Coronary artery (tissue), 2 donors: ENCODE data around the gene HSD3B1.

ENCODE experiments used
- DNase-seq: peaks from one replicate; pipeline ENCODE4 v3.0.0-alpha.2; 2017; ENCODE audit warnings: low spot score
- H3K27ac ChIP-seq, 2 donors: fragments of 200-600 bp; sonication (generic); one replicate each; pipeline ENCODE4 v1.5.1; 2016 to 2019
- H3K4me3 ChIP-seq: fragments of 200-600 bp; sonication (generic); 2 replicates; pipeline ENCODE4 v1.5.1; 2016; ENCODE audit warnings: mild to moderate bottlenecking, moderate library complexity
- TF ChIP-seq, protein P1 (sequence below): fragments of 200-600 bp; sonication (generic); IDR thresholded peaks from one replicate; pipeline ENCODE4 v1.5.1; 2019; ENCODE audit warnings: antibody characterized with exemption

Gene HSD3B1

DNA sequence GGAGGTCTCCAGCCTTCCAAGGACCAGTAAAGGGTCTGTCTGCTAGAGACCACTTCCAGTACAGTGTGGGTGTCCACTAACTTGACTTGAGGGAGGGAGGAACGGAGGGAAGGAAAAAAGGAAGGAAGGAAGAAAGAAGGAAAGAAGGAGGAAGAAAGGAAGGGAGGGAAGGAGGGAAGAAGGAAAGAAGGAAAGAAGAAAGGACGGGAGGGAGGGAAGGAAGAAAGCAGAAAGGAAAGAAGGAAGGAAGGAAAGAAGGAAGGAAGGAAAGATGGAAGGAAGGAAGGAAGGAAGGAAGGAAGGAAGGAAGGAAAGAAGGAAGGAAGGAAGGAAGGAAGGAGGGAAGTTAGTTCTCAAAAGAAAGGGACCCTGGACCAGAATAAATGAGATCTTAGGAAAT lies 26.8 kb upstream of the HSD3B1 start:
- Histone ChIP-seq H3K27ac (no peak overlapping the region), H3K4me3 (no peak overlapping the region)
- DNase-seq, result no peak
- TF ChIP-seq, protein P1, sequence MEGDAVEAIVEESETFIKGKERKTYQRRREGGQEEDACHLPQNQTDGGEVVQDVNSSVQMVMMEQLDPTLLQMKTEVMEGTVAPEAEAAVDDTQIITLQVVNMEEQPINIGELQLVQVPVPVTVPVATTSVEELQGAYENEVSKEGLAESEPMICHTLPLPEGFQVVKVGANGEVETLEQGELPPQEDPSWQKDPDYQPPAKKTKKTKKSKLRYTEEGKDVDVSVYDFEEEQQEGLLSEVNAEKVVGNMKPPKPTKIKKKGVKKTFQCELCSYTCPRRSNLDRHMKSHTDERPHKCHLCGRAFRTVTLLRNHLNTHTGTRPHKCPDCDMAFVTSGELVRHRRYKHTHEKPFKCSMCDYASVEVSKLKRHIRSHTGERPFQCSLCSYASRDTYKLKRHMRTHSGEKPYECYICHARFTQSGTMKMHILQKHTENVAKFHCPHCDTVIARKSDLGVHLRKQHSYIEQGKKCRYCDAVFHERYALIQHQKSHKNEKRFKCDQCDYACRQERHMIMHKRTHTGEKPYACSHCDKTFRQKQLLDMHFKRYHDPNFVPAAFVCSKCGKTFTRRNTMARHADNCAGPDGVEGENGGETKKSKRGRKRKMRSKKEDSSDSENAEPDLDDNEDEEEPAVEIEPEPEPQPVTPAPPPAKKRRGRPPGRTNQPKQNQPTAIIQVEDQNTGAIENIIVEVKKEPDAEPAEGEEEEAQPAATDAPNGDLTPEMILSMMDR, result no peak

DNA sequence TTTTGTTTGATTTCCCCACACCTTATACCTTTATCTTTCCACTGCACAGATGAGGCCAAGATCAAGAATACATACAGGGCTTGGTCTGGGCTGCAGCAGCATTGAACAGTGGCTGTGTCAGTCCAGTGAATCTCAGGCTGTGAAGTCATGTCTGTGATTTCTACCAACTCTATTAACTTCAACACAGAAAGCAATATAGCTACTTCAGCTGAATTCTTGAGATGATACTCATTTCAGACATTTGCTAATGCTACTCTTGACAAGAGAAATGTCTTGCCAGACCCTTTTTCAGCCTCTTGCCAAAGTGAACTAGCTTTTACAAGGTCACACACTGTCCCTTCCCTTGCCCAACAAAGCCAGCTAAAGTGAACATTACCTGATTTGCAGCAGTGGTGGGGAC lies 25.1 kb upstream of the HSD3B1 start:
- Histone ChIP-seq H3K4me3 (no peak overlapping the region), H3K27ac (no peak overlapping the region)
- no peak for DNase-seq
- TF ChIP-seq, protein P1, result no peak

DNA sequence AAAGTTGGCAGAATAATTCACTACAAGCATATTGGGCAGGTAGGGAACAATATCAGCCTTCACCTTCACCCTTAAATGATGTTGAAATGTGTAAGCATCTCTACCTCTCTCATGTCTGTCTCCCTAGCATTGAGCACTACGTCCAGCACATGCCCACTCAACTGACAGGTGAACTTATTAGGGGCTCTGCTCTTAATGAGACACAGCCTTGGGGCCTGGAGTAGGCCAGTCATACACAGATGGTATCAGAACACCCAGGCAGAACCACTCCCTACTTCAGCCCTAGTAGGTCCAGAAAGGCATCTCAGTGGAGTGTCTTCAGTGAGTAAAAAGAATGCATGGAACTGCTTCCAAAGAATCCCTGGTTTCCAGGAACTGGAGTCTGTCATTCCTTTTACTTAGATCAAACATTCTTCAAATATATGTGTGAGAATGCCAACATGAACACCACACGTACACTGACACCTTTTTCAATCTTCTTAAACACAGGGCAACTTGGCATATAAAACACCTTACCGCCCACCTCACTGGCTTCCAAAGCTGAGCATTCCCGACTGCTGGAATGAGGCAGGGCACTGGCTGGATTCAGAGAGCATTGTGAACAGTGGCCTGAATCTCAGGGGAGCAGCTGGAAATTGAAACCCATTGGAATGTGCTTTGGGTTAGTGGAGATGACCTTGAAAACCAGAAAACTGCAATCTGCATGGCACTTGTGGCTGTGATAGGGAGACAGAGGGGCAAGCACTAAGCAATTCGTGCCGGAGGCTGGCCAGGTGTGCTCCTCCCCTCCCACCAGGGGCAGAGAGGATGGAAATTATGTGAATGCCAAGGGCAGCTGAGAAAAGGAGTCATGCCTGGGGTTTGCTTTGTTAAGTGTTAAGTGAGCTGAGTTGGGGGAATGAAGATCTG lies 24.2 kb upstream of the HSD3B1 start:
- Histone ChIP-seq H3K4me3 (no peak overlapping the region), H3K27ac (no peak overlapping the region)
- TF ChIP-seq, protein P1, result no peak
- no peak for DNase-seq

DNA sequence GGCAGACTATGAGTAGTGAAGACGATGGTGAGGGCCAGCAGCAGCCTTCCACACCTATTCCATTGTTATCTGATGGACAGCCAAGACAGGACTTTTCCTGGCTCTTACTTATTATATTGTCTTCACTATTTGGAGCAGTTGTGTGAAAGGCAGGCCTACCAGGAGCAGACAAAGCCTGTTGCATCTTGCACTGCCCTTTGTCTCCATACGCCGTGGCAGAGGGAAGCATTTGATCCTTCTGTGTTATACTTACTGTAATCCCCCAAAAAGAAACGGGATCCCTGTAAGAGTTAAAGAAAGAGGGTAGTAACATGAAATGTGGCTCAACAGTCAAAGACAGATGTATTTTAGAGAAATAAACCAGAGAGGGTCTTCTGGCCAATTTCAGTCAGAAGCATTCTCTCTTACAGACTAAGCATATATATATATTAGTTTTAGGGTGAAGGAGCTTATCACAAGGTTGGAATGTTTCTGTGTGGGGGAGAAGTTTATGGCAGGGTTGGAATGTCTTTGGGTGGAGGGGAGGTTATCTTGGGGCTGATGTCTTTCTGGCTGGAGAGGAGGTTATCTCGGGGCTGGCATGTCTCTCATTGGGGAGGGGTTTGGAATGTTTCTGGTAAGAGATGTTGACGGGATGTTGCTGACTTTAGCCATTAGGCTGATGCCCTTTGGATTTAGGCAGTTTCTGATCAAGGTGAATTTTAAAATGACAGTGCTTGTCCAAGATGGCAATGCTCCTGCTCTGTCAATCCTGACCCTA lies 23.4 kb upstream of the HSD3B1 start:
- TF ChIP-seq, protein P1, result no peak
- DNase-seq, result no peak
- Histone ChIP-seq H3K27ac (no peak overlapping the region), H3K4me3 (no peak overlapping the region)

DNA sequence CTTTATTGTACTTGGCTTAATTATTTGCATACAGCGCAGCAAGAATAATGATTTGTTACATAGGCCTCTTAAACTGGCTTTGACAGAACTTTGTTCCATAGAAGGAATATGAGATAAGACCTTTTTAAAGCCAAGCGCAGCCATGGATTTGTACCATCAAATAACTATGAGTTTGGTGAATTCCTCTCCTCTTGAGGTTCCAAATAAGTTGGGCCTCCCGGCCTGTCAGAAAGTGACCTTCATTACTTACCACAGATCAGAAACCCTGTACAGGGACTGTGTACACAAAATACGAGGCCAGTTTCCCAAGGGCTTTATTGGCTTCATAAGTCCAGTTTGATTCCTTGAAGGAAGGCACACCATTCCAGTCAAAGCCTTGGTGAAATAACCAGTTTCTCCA lies 21.8 kb upstream of the HSD3B1 start:
- no peak overlapping the region for H3K27ac ChIP-seq
- DNase-seq, result no peak
- TF ChIP-seq, protein P1, result no peak
- H3K4me3 ChIP-seq, result no peak overlapping the region

DNA sequence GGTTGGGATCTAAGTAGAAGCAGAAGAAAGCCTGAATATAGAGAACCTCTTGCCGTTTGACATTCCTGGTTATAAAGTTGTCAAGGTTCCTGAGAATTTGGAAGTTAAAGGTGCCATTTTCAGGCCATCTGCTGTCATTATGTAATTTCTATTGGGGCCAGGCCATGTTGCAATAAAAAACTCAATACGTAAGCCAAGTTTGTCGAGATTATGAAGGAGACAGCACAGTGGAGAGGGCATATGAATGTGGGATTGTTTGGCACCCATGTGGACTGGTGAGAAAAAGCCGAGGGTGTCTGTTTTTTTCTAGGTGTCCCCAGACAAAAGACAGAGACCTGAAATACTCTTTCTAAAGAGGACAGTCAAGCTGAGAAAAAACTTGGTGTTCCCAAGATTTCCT lies 18.8 kb upstream of the HSD3B1 start:
- Histone ChIP-seq H3K4me3 (no peak overlapping the region), H3K27ac (no peak overlapping the region)
- DNase-seq, result no peak
- TF ChIP-seq, protein P1, result no peak
